Measurements from ENCODE around the gene SPEM3. TPM values are rescaled to one million over a fixed set of nuclear protein-coding genes. Genes with fewer than 3 reads are reported as not detected.
"Not testable (repeated sequence)": the region's sequence is repeated elsewhere in the genome, so short reads cannot be mapped to it uniquely, and the experiment has no call there.

SPEM3 gene
- total RNA-seq, 2 donors from 2014 or later = not detected

DNA sequence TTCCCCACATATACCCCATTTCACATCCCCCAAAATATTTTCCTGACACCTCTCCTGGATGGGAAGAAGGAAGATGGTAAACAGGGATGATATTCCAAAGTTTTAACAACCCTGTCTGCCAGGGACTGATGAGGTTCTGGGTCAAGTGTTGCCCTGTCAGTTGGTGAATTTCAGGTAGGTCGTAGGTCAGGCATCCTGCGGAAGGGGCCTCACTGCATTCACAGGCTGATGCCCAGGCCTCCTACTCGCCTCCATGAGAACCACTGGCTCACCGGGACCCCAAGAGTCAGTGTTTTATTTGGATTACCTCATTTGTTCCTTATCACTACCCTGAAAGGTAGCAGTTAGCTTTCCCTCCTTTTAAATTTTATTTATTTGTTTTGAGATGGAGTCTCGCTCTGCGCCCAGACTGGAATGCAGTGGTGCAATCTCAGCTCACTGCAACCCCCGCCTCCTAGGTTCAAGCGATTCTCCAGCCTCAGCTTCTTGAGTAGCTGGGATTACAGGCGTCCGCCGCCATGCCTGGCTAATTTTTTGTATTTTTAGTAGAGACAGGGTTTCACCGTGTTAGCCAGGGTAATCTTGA, 40.2 kb downstream of the SPEM3 start:
- Mint-ChIP-seq H3K27ac (no peak overlapping the region), H3K9me3 (no peaks in the 10 kb centered on the region), H3K4me3 (no peak overlapping the region), H3K4me1 (ENCODE audit: low read depth in 2 of 2) (peaks cover 15 to 17% of the 10 kb centered on the region in 2 donors), H3K27me3 (no peaks in the 10 kb centered on the region), H3K36me3 (no peaks in the 10 kb centered on the region)
- DNase-seq (ENCODE audit: low spot score) = no peak
- ATAC-seq = no peak

DNA sequence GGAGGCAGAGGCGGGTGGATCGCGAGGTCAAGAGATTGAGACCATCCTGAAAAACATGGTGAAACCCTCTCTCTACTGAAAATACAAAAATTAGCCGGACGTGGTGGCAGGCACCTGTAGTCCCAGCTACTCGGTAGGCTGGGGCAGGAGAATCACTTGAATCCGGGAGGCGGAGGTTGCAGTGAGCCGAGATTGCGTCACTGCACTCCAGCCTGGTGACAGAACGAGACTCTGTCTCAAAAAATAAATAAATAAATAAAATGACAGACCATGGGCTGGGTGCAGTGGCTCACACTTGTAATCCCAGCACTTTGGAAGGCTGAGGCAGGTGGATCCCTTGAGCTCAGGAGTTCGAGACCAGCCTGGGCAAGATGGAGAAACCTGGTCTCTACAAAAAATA, 41.2 kb downstream of the SPEM3 start:
- H3K4me1 Mint-ChIP-seq (ENCODE audit: low read depth in 2 of 2) = peaks cover 15 to 17% of the 10 kb centered on the region in 2 donors
- H3K9me3 Mint-ChIP-seq; H3K4me3 Mint-ChIP-seq; ATAC-seq; H3K27me3 Mint-ChIP-seq; H3K27ac Mint-ChIP-seq; H3K36me3 Mint-ChIP-seq; DNase-seq (ENCODE audit: low spot score): not testable (repeated sequence)

DNA sequence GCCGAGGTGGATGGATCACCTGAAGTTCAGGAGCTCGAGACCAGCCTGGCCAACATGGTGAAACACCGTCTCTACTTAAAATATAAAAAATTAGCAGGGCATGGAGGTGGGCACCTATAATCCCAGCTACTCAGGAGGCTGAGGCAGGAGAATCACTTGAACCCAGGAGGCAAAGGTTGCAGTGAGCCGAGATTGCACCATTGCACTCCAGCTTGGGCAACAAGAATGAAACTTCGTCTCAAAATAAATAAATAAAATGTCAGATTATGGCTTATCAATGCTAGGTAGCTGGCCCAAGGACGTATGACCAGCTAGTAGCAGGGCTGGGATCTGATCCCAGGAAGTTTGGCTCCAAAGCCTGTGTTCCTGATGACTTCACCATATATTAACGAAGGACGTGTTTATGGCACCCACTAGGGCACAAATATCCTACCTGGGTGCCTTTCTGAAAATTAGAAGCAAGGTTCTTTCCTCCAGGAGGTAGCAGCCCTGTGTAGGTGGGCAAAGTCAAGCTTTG, 41.9 kb downstream of the SPEM3 start:
- not testable (repeated sequence) for H3K4me3 Mint-ChIP-seq; ATAC-seq; H3K27me3 Mint-ChIP-seq; H3K9me3 Mint-ChIP-seq; H3K36me3 Mint-ChIP-seq; DNase-seq (ENCODE audit: low spot score)
- Mint-ChIP-seq H3K27ac (peak overlapping the region in 1 of 2 donors; percentile 72), H3K4me1 (ENCODE audit: low read depth in 2 of 2) (peaks cover 15 to 18% of the 10 kb centered on the region in 2 donors)

DNA sequence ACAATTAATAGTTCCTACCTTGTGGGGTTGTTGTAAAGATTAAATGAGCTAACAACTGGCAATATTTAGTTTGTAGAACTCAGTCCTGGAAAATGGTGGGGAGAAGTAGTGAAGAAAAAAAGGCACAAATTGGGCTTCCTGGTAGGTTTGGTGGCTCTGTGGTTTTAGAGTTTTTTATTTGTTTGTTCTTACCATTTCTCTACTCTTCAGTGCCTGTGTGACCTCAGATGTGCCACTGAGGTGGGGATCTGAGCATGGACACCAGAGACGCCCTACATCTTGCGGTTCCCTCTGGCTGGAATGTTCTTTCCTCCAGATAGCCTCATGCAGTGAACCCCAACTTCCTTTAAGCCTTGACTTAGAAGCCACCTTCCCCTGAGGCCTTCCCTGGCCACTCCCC, 43.1 kb downstream of the SPEM3 start:
- ATAC-seq (no peak), DNase-seq (ENCODE audit: low spot score) (no peak)
- H3K4me1 Mint-ChIP-seq (ENCODE audit: low read depth in 2 of 2) = peaks cover 25 to 26% of the 10 kb centered on the region in 2 donors
- peak overlapping the region; percentile 14 to 80 for H3K27ac Mint-ChIP-seq
- H3K9me3 Mint-ChIP-seq = no peaks in the 10 kb centered on the region
- no peak overlapping the region for H3K4me3 Mint-ChIP-seq
- H3K27me3 Mint-ChIP-seq = no peaks in the 10 kb centered on the region
- no peaks in the 10 kb centered on the region for H3K36me3 Mint-ChIP-seq

DNA sequence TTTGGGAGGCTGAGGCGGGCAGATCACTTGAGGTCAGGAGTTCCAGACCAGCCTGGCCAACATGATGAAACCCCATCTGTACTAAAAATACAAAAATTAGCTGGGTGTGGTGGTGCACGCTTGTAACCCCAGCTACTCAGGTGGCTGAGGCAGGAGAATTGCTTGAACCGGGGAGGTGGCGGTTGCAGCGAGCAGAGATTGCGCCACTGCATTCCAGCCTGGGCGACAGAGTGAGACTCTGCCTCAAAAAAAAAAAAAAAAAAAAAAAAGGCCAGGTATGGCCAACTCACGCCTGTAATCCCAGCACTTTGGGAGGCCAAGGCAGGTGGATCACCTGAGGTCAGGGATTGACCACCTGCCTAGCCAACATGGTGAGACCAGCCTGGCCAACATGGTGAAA, 46.1 kb downstream of the SPEM3 start:
- DNase-seq (ENCODE audit: low spot score); H3K4me3 Mint-ChIP-seq; H3K27me3 Mint-ChIP-seq; ATAC-seq; H3K36me3 Mint-ChIP-seq; H3K27ac Mint-ChIP-seq; H3K9me3 Mint-ChIP-seq: not testable (repeated sequence)
- H3K4me1 Mint-ChIP-seq (ENCODE audit: low read depth in 2 of 2) = peaks cover 37 to 42% of the 10 kb centered on the region in 2 donors

DNA sequence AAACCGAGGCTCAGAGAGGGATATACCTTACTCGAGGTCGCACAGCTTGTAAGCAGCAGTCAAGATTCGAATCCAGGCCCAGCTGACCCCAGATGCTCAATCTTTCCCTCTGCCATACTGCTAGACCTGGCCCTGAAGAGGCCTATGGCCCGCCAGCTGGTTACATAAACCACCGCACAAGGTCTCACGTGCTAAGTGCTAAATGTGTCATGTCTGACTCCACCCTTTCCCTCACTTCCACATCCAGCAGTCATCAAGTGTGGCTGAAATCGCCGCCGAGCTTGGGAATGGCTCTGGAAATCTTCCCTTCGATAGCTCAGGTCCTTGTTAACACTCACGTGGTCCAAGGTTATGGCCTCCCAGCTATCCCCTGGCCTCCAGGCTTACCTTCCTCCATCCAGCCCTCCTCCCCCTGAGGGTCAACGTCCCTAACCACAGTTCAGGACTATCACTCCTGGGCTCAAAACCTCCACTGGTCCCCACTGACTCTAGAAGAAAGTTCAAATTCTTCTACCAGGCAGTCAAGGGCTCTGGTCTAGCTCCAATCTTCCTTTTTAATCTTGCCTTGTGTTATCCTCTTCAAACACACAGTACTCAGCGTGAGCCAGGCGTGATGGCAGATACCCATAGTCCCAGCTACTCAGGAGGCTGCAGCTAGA, 47.2 kb downstream of the SPEM3 start:
- Mint-ChIP-seq H3K27me3 (no peaks in the 10 kb centered on the region), H3K4me3 (peak overlapping the region; percentile 41), H3K36me3 (no peaks in the 10 kb centered on the region), H3K9me3 (no peaks in the 10 kb centered on the region), H3K27ac (peak overlapping the region; percentile 83 to 93), H3K4me1 (ENCODE audit: low read depth in 2 of 2) (peaks cover 43 to 47% of the 10 kb centered on the region in 2 donors)
- ATAC-seq (no peak), DNase-seq (ENCODE audit: low spot score) (no peak)

DNA sequence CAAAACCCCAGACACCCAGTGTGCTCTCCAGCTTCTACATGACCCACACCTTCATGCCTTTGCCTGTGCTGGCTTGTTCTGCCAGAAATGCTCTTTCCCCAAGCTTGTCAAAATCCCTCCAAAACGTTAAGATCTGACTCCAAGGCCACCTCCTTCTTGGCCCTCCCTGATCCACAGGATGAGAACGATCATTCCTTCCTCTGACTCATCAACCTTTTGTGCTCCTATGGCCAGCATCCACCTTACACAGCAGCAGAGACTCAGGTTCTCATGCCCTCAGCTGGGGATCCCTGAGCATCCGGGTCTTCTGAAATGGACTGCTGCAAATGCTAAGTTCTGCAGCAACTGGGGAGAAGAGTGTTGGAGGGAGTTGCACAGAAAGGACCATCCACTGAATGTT, 47.8 kb downstream of the SPEM3 start:
- H3K36me3 Mint-ChIP-seq = no peaks in the 10 kb centered on the region
- peak overlapping the region; percentile 83 to 93 for H3K27ac Mint-ChIP-seq
- no peaks in the 10 kb centered on the region for H3K27me3 Mint-ChIP-seq
- peak overlapping the region; percentile 41 for H3K4me3 Mint-ChIP-seq
- no peaks in the 10 kb centered on the region for H3K9me3 Mint-ChIP-seq
- no peak for ATAC-seq
- H3K4me1 Mint-ChIP-seq (ENCODE audit: low read depth in 2 of 2) = peaks cover 43 to 45% of the 10 kb centered on the region in 2 donors
- no peak for DNase-seq (ENCODE audit: low spot score)

DNA sequence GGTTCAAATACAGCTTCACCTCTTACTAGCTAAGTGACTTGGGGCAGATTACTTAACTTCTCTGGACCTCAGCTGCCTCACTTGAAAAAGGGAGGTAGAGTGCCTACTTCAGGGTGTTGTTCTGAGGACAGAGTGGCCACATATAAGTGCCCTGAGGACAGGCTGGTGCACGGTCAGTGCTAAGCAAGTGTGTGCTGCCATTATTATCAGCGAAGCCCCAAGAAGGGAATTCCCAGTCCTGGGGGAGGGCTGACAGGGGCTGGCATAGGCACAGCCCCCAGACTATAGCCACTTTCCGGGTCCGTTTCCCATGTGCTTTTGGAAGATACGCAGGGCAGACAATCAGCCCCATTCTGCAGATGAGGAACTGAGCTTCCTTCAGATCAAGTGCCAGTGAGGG, 48.3 kb downstream of the SPEM3 start:
- peak overlapping the region; percentile 83 to 93 for H3K27ac Mint-ChIP-seq
- no peak for DNase-seq (ENCODE audit: low spot score)
- no peaks in the 10 kb centered on the region for H3K36me3 Mint-ChIP-seq
- H3K4me1 Mint-ChIP-seq (ENCODE audit: low read depth in 2 of 2) = peaks cover 44 to 45% of the 10 kb centered on the region in 2 donors
- H3K27me3 Mint-ChIP-seq = no peaks in the 10 kb centered on the region
- no peak overlapping the region for H3K4me3 Mint-ChIP-seq
- ATAC-seq = no peak
- H3K9me3 Mint-ChIP-seq = no peaks in the 10 kb centered on the region

DNA sequence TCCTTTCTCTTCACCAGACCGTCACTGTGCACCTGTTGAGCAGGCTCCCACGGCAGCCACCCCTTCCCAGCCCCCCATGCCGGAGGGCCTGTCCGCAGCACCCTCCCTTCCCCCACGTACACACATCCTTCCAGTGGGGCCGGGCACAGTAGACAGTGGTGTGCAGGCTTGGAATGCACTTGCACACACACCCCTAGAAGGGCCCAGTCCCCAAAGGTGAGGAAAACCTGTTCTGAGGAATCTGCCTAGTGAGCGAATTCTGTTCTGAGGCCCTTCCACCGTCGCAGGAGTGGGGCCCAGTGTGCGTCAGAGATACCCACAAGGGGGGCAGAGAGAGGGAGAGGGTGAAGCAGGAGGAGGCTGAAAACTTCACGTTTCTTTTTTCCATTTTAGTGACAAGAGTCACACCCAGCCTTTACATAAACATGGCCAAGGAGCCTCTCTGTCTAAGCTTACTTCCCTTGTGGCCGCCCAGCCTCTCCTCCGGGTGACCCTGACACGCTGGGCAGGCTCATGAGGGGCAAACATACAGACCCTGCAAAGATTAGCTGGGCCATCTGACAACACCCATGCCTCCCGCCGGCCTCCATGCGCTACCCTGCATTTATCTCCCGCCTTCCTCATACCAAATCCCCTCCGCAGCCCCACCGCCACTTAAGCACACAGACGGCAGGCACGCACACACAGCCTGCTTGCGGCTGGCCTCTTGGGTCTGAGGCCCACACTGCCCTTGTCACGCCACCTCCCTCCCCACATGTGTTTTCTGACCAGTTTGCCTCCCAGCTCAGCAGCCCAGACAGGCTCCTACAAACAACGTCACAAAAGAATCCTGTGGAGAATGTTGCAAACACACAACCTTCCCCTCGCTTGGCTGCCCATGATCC, 49.0 kb downstream of the SPEM3 start:
- ATAC-seq (no peak), DNase-seq (ENCODE audit: low spot score) (no peak)
- peak overlapping the region; percentile 91 for H3K4me3 Mint-ChIP-seq
- no peaks in the 10 kb centered on the region for H3K9me3 Mint-ChIP-seq
- no peaks in the 10 kb centered on the region for H3K27me3 Mint-ChIP-seq
- H3K36me3 Mint-ChIP-seq = no peaks in the 10 kb centered on the region
- H3K4me1 Mint-ChIP-seq (ENCODE audit: low read depth in 2 of 2) = peaks cover 46 to 48% of the 10 kb centered on the region in 2 donors
- peak overlapping the region; percentile 83 to 93 for H3K27ac Mint-ChIP-seq

DNA sequence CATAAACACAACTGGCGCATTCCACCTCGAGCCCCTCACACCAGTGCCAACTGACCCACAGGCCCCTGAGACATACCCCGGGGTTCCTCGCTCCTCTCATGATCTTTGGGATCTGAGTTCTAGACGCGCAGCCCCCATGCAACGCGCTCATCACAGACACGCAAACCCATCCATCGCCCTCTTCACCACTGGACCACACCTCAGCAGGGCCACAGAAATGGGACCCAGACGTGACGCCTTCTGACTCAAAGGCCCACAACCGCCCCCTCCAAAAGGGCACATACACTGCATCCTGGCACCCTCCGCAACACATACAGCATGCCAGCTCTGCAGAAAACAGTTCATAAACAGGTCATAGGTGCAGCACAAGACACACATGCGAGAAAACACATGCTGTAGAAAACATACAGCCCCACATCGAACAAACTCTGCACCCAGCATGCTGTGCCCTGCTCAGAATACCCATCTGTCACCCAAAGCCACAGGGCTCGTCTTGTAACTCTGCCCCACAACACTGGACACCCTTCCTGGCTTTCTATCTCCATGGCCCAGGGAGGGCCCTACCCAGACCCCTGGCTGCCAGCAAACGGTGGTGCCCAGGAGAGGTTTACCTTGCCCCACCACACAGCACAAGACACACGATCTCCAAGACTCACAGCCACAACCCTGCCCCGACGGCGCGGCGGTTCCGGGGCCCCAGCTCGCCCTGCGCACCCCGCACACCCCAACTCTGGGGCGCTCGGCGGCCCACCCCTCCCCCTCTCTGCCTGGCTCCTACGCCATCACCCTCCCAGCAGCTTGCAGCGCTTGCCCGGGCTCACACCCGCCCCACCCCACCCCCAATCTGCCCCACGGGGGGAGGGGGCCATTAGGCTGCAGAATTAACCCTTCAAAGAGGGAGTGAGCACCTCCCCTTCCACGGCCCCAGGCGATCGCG, 49.9 kb downstream of the SPEM3 start:
- Mint-ChIP-seq H3K36me3 (no peaks in the 10 kb centered on the region), H3K27me3 (no peaks in the 10 kb centered on the region), H3K27ac (peak overlapping the region; percentile 83 to 93), H3K9me3 (no peaks in the 10 kb centered on the region), H3K4me1 (ENCODE audit: low read depth in 2 of 2) (peaks cover 54 to 55% of the 10 kb centered on the region in 2 donors), H3K4me3 (peak overlapping the region; percentile 91)
- ATAC-seq (peak; percentile 2 to 34), DNase-seq (ENCODE audit: low spot score) (no peak)

DNA sequence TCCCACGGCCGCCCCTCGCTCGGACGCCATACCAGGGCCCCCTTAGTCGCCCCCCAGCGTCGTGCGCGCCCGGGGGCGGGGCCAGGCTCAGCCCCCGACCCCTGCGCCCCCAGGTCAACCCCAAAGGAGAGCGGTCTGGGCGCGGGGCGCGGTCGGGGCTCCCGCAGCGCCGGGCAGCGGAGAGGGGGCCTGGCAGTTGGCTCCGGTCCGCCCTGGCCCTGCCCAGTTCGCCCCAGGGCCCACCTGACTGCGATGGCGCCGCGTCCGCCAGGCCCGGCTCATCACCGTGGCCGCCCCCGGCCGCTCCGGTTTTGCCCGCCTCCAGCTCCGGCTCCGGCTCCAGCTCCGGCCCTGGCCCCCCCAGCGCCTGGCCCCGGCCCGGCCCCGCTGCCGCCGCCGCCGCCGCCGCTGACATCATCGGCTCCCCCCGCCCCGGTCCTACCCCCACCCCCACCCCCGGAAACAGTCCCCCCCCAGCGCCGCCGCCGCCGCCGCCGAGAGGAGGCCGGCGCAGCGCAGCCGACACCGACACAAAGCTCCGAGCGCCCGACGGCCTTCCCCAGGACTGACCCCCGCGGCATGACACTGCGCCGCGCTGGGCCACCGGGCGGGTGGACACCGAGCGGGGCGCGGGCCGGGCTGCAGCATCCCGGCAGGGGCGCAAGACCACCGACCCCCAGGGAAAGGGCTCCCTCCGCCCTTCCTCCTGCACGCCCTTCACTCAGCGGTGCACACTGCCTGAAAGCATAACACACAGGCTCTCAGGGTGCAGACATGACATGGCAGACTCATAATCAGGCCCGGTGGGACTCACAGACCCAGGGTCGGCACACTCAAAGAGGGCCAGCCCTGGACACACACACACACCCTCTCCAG, 50.8 kb downstream of the SPEM3 start, which contains the start of gene ZBTB4:
Gene ZBTB4, minus strand, starts transcription at position 419 of the 876 bp plus-strand sequence. CDS start 12,830 bp downstream, outside the sequence.
- DNase-seq (ENCODE audit: low spot score) = peak; percentile 73
- Mint-ChIP-seq H3K27ac (peak within 1 kb of the TSS; percentile 98), H3K27me3 (no peaks in the 10 kb centered on the region), H3K9me3 (no peaks in the 10 kb centered on the region), H3K4me3 (peak within 1 kb of the TSS; percentile 93), H3K4me1 (ENCODE audit: low read depth in 2 of 2) (peaks cover 56% of the 10 kb centered on the region in 2 donors), H3K36me3 (no peaks in the 10 kb centered on the region)
- peak; percentile 1 to 17 for ATAC-seq

DNA sequence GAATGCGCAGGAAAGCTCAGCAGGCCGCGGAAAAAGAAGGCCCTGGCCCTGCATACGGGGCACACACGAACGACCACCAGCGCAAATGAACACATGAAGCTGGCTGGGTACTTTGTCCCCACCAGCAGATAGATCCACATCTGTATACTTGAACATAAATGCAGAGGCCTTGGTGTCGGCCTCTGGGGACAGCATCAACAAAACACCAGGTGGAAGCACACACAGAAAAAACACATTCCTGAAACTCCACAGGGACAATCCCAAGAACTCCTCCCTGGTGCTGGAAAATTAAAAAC, 51.4 kb downstream of the SPEM3 start:
- Mint-ChIP-seq H3K27ac (peak overlapping the region; percentile 98), H3K27me3 (no peaks in the 10 kb centered on the region), H3K4me3 (peak overlapping the region; percentile 93), H3K4me1 (ENCODE audit: low read depth in 2 of 2) (peaks cover 61 to 62% of the 10 kb centered on the region in 2 donors), H3K36me3 (peaks cover 5% of the 10 kb centered on the region), H3K9me3 (no peaks in the 10 kb centered on the region)
- ATAC-seq (no peak), DNase-seq (ENCODE audit: low spot score) (no peak)

All from natural killer cell treated with Interleukin-12 subunit alpha and Interleukin-12 subunit beta and Interleukin-15 and Interleukin-18, amount 100 ng/mL, for 72 hours (primary cell).